Measurements from ENCODE around the gene ASTL.

Gene ASTL

GRCh38 chr2:96153991-96154431, 15.7 kb upstream of the ASTL start:
- H3K27ac Mint-ChIP-seq, result peak overlapping the region; percentile 80
- no peaks in the 10 kb centered on the region for H3K9me3 Mint-ChIP-seq
- H3K4me3 Mint-ChIP-seq, result no peak overlapping the region
- DNase-seq (ENCODE audit: low spot score in 2 of 2) (no peak), ATAC-seq (no peak)
- peaks cover 88% of the 10 kb centered on the region for H3K4me1 Mint-ChIP-seq
- peaks cover 9% of the 10 kb centered on the region for H3K36me3 Mint-ChIP-seq

GRCh38 chr2:96153291-96153713, 15.0 kb upstream of the ASTL start:
- Mint-ChIP-seq H3K36me3 (peaks cover 13% of the 10 kb centered on the region), H3K27ac (peak overlapping the region; percentile 80), H3K4me3 (no peak overlapping the region), H3K4me1 (peaks cover 88% of the 10 kb centered on the region), H3K9me3 (no peaks in the 10 kb centered on the region)
- ATAC-seq (no peak), DNase-seq (ENCODE audit: low spot score in 2 of 2) (no peak)

- Mint-ChIP-seq H3K4me3 (no peak overlapping the region), H3K36me3 (peaks cover 9% of the 10 kb centered on the region), H3K4me1 (peaks cover 88% of the 10 kb centered on the region), H3K9me3 (no peaks in the 10 kb centered on the region), H3K27ac (peak overlapping the region; percentile 80)
- no peak for ATAC-seq
- no peak for DNase-seq (ENCODE audit: low spot score in 2 of 2)
Measured at GRCh38 chr2:96152304-96153161, 14.2 kb upstream of the ASTL start.

GRCh38 chr2:96151595-96152303, 13.4 kb upstream of the ASTL start:
- peaks cover 9% of the 10 kb centered on the region for H3K36me3 Mint-ChIP-seq
- ATAC-seq (no peak), DNase-seq (ENCODE audit: low spot score in 2 of 2) (no peak)
- peak overlapping the region; percentile 84 for H3K27ac Mint-ChIP-seq
- H3K4me3 Mint-ChIP-seq, result no peak overlapping the region
- H3K9me3 Mint-ChIP-seq, result no peaks in the 10 kb centered on the region
- peaks cover 88% of the 10 kb centered on the region for H3K4me1 Mint-ChIP-seq

- peak overlapping the region; percentile 84 for H3K27ac Mint-ChIP-seq
- peaks cover 16% of the 10 kb centered on the region for H3K36me3 Mint-ChIP-seq
- H3K4me1 Mint-ChIP-seq, result peaks cover 88% of the 10 kb centered on the region
- H3K9me3 Mint-ChIP-seq, result no peaks in the 10 kb centered on the region
- no peak for ATAC-seq
- DNase-seq (ENCODE audit: low spot score in 2 of 2), result no peak
- no peak overlapping the region for H3K4me3 Mint-ChIP-seq
Measured at GRCh38 chr2:96150791-96151594, 12.7 kb upstream of the ASTL start.

GRCh38 chr2:96150007-96150640, 11.8 kb upstream of the ASTL start:
- Mint-ChIP-seq H3K4me1 (peaks cover 85% of the 10 kb centered on the region), H3K27ac (peak overlapping the region; percentile 84), H3K9me3 (no peaks in the 10 kb centered on the region), H3K36me3 (peaks cover 25% of the 10 kb centered on the region), H3K4me3 (no peak overlapping the region)
- no peak for ATAC-seq
- DNase-seq (ENCODE audit: low spot score in 2 of 2), result no peak

GRCh38 chr2:96148410-96149217, 10.3 kb upstream of the ASTL start:
- no peaks in the 10 kb centered on the region for H3K9me3 Mint-ChIP-seq

GRCh38 chr2:96147593-96148201, 9.4 kb upstream of the ASTL start:
- DNase-seq (ENCODE audit: low spot score in 2 of 2) (no peak), ATAC-seq (no peak)
- no peaks in the 10 kb centered on the region for H3K9me3 Mint-ChIP-seq
- peak overlapping the region; percentile 97 for H3K27ac Mint-ChIP-seq
- peaks cover 49% of the 10 kb centered on the region for H3K36me3 Mint-ChIP-seq
- H3K4me1 Mint-ChIP-seq, result peaks cover 79% of the 10 kb centered on the region
- H3K4me3 Mint-ChIP-seq, result peak overlapping the region; percentile 94

More at GRCh38 chr2:96148410-96149217, 10.3 kb upstream of the ASTL start:
- Mint-ChIP-seq H3K4me1 (peaks cover 81% of the 10 kb centered on the region), H3K36me3 (peaks cover 40% of the 10 kb centered on the region), H3K27ac (peak overlapping the region; percentile 97), H3K4me3 (peak overlapping the region; percentile 94)
- DNase-seq (ENCODE audit: low spot score in 2 of 2) (peak; percentile 83 to 95), ATAC-seq (peak; percentile 77)

- DNase-seq (ENCODE audit: low spot score in 2 of 2) (no peak), ATAC-seq (no peak)
- Mint-ChIP-seq H3K4me3 (peak overlapping the region; percentile 94), H3K9me3 (no peaks in the 10 kb centered on the region), H3K36me3 (peaks cover 56% of the 10 kb centered on the region), H3K27ac (peak overlapping the region; percentile 97), H3K4me1 (peaks cover 79% of the 10 kb centered on the region)
Measured at GRCh38 chr2:96146881-96147592, 8.7 kb upstream of the ASTL start.

- Mint-ChIP-seq H3K9me3 (no peaks in the 10 kb centered on the region), H3K4me3 (peak overlapping the region; percentile 94), H3K4me1 (peaks cover 78% of the 10 kb centered on the region), H3K27ac (peak overlapping the region; percentile 97), H3K36me3 (peaks cover 63% of the 10 kb centered on the region)
- ATAC-seq, result peak; percentile 50
- peak; percentile 71 to 93 for DNase-seq (ENCODE audit: low spot score in 2 of 2)
Measured at GRCh38 chr2:96146153-96146880, 8.0 kb upstream of the ASTL start.

GRCh38 chr2:96145848-96146152, 7.5 kb upstream of the ASTL start:
- ATAC-seq (peak; percentile 0), DNase-seq (ENCODE audit: low spot score in 2 of 2) (no peak)
- Mint-ChIP-seq H3K4me1 (peaks cover 78% of the 10 kb centered on the region), H3K27ac (peak overlapping the region; percentile 97), H3K4me3 (peak overlapping the region; percentile 94), H3K9me3 (no peaks in the 10 kb centered on the region), H3K36me3 (peaks cover 68% of the 10 kb centered on the region)

- ATAC-seq, result peak; percentile 73
- H3K4me1 Mint-ChIP-seq, result peaks cover 72% of the 10 kb centered on the region
- peak within 1 kb of the TSS; percentile 97 for H3K27ac Mint-ChIP-seq
- peak; percentile 90 to 96 for DNase-seq (ENCODE audit: low spot score in 2 of 2)
- peak within 1 kb of the TSS; percentile 94 for H3K4me3 Mint-ChIP-seq
- peaks cover 74% of the 10 kb centered on the region for H3K36me3 Mint-ChIP-seq
- H3K9me3 Mint-ChIP-seq, result no peaks in the 10 kb centered on the region
Measured at GRCh38 chr2:96145036-96145847, 6.9 kb upstream of the ASTL start, which contains the start of gene DUSP2. DUSP2 (minus strand) TSS chr2:96145440; CDS start chr2:96145354, 86 bp downstream.

All from stimulated activated effector memory CD8-positive, alpha-beta T cell treated with anti-CD3 and anti-CD28 coated beads, Interleukin-12 subunit alpha, Interleukin-12 subunit beta, amount 100 ng/mL, for 72 hours (primary cell).